KMS-11 (cell line): Measurements from ENCODE around the gene CCM2L.

ENCODE experiments used
- H2AFZ ChIP-seq: fragments of 200-600 bp; sonication (generic); 2 replicates; pipeline ENCODE4 v1.6.1; 2016; ENCODE audit warnings: antibody characterized with exemption, mixed run types, low read depth
- H3K27ac ChIP-seq: fragments of 200-600 bp; sonication (generic); 2 replicates; pipeline ENCODE4 v1.6.1; 2016; ENCODE audit warnings: mild to moderate bottlenecking, mixed run types
- H3K27me3 ChIP-seq: fragments of 200-600 bp; sonication (generic); 2 replicates; pipeline ENCODE4 v1.6.1; 2017; ENCODE audit warnings: mild to moderate bottlenecking, low read depth, mixed run types, moderate library complexity; ENCODE audit not compliant: insufficient read depth
- H3K36me3 ChIP-seq: fragments of 200-600 bp; sonication (generic); 2 replicates; pipeline ENCODE4 v1.6.1; 2017; ENCODE audit warnings: mild to moderate bottlenecking, mixed run types; ENCODE audit not compliant: insufficient read depth
- H3K4me1 ChIP-seq: fragments of 200-600 bp; sonication (generic); 2 replicates; pipeline ENCODE4 v1.6.1; 2016; ENCODE audit warnings: mild to moderate bottlenecking, low read depth, mixed run types; ENCODE audit not compliant: poor library complexity, severe bottlenecking
- H3K4me2 ChIP-seq: fragments of 200-600 bp; sonication (generic); 2 replicates; pipeline ENCODE4 v1.7.0; 2016; ENCODE audit warnings: mild to moderate bottlenecking, mixed run types
- H3K4me3 ChIP-seq: fragments of 200-600 bp; sonication (generic); IDR thresholded peaks from 2 replicates; pipeline ENCODE4 v1.6.1; 2017; ENCODE audit warnings: low read depth, low read length, mixed read lengths; ENCODE audit not compliant: insufficient read depth
- H3K79me2 ChIP-seq: fragments of 200-600 bp; sonication (generic); 2 replicates; pipeline ENCODE4 v1.6.1; 2016; ENCODE audit warnings: low read depth, mixed run types; ENCODE audit not compliant: insufficient read depth
- H3K9ac ChIP-seq: fragments of 200-600 bp; sonication (generic); 2 replicates; pipeline ENCODE4 v1.6.1; 2016; ENCODE audit warnings: mild to moderate bottlenecking, mixed run types
- H4K20me1 ChIP-seq: fragments of 200-600 bp; sonication (generic); 2 replicates; pipeline ENCODE4 v1.6.1; 2016; ENCODE audit warnings: mild to moderate bottlenecking, mixed run types; ENCODE audit not compliant: insufficient read depth
- CTCF ChIP-seq: fragments of 200-600 bp; sonication (generic); conservative IDR thresholded peaks from 2 replicates; pipeline ENCODE4 v1.6.1; 2017; ENCODE audit warnings: low read depth, mild to moderate bottlenecking, antibody characterized with exemption, low read length, moderate library complexity, mixed read lengths

The CCM2L gene

GRCh38 chr20:32053648-32054047 lies 43.4 kb downstream of the CCM2L start:
- Histone ChIP-seq H3K4me3 (no peak overlapping the region), H3K27ac (no peak overlapping the region), H3K4me2 (no peak overlapping the region), H3K27me3 (peaks cover 25% of the 10 kb centered on the region), H4K20me1 (no peaks in the 10 kb centered on the region), H3K36me3 (no peaks in the 10 kb centered on the region), H2AFZ (no peak overlapping the region), H3K79me2 (no peaks in the 10 kb centered on the region), H3K9ac (no peak overlapping the region), H3K4me1 (no peaks in the 10 kb centered on the region)
- no peak for TF ChIP-seq CTCF

- Histone ChIP-seq H3K4me3 (no peak overlapping the region), H3K9ac (no peak overlapping the region), H3K79me2 (no peaks in the 10 kb centered on the region), H3K4me2 (no peak overlapping the region), H3K36me3 (no peaks in the 10 kb centered on the region), H3K27ac (no peak overlapping the region), H3K27me3 (peaks cover 43% of the 10 kb centered on the region), H3K4me1 (no peaks in the 10 kb centered on the region), H2AFZ (no peak overlapping the region), H4K20me1 (no peaks in the 10 kb centered on the region)
- TF ChIP-seq CTCF = no peak
These were observed 46.7 kb downstream of the CCM2L start for GRCh38 chr20:32056708-32057483.

GRCh38 chr20:32057656-32058184 lies 47.5 kb downstream of the CCM2L start:
- H3K27ac ChIP-seq = no peak overlapping the region
- H3K4me2 ChIP-seq = no peak overlapping the region
- no peak overlapping the region for H3K9ac ChIP-seq
- TF ChIP-seq CTCF = no peak
- H4K20me1 ChIP-seq = no peaks in the 10 kb centered on the region
- H3K27me3 ChIP-seq = peaks cover 37% of the 10 kb centered on the region
- no peaks in the 10 kb centered on the region for H3K79me2 ChIP-seq
- no peaks in the 10 kb centered on the region for H3K36me3 ChIP-seq
- no peak overlapping the region for H2AFZ ChIP-seq
- no peak overlapping the region for H3K4me3 ChIP-seq
- no peaks in the 10 kb centered on the region for H3K4me1 ChIP-seq

GRCh38 chr20:32059189-32059588 lies 49.0 kb downstream of the CCM2L start:
- Histone ChIP-seq H3K9ac (no peak overlapping the region), H2AFZ (no peak overlapping the region), H3K27ac (no peak overlapping the region), H3K4me1 (no peaks in the 10 kb centered on the region), H3K4me2 (no peak overlapping the region), H4K20me1 (no peaks in the 10 kb centered on the region), H3K4me3 (no peak overlapping the region), H3K79me2 (no peaks in the 10 kb centered on the region), H3K27me3 (peaks cover 34% of the 10 kb centered on the region), H3K36me3 (no peaks in the 10 kb centered on the region)
- TF ChIP-seq CTCF = no peak
